Kidney (tissue), 14 donors: Measurements from ENCODE around the gene EPHA6. TPM values are rescaled to one million over a fixed set of nuclear protein-coding genes. Genes with fewer than 3 reads are reported as not detected.

ENCODE experiments used
- DNase-seq, 5 donors: peaks; one replicate each; pipeline ENCODE4 v3.0.0-alpha.2; 2013 to 2020
- FAIRE-seq: peaks from 2 replicates; lab custom pipeline; 2012; peaks lifted over from hg19 to GRCh38; lab: Jason Lieb, UNC
- H3K27ac ChIP-seq, 2 donors: one replicate each; pipeline ENCODE4 v1.7.0; 2013; ENCODE audit warnings: low read depth in 2 of 2, low read length in 2 of 2, inconsistent platforms in 1 of 2
- H3K27me3 ChIP-seq: one replicate; pipeline ENCODE4 v1.7.1; 2013; ENCODE audit warnings: low read length, inconsistent platforms; ENCODE audit not compliant: control insufficient read depth, insufficient read depth
- H3K36me3 ChIP-seq, 3 donors: one replicate each; pipeline versions ENCODE4 v1.7.0 to v1.7.1; 2013; ENCODE audit warnings: low read length in 3 of 3, control low read depth in 1 of 3, inconsistent platforms in 1 of 3; ENCODE audit not compliant: insufficient read depth in 3 of 3, control insufficient read depth in 2 of 3
- H3K4me1 ChIP-seq, 3 donors: one replicate each; pipeline versions ENCODE4 v1.7.0 to v1.7.1; 2013; ENCODE audit warnings: low read length in 3 of 3, inconsistent platforms in 1 of 3, low read depth in 1 of 3; ENCODE audit not compliant: control insufficient read depth in 2 of 3, insufficient read depth in 2 of 3
- H3K4me3 ChIP-seq, 3 donors: one replicate each; pipeline versions ENCODE4 v1.7.0 to v1.8.1; 2013; ENCODE audit warnings: low read length in 3 of 3, control low read depth in 1 of 3, inconsistent platforms in 1 of 3
- H3K9ac ChIP-seq, 3 donors: one replicate each; pipeline versions ENCODE4 v1.7.0 to v1.7.1; 2013; ENCODE audit warnings: low read length in 3 of 3, control low read depth in 1 of 3, inconsistent platforms in 1 of 3
- H3K9me3 ChIP-seq, 3 donors: one replicate each; pipeline versions ENCODE4 v1.7.0 to v1.7.1; 2013; ENCODE audit warnings: low read length in 3 of 3, control low read depth in 1 of 3, inconsistent platforms in 1 of 3; ENCODE audit not compliant: control insufficient read depth in 2 of 3, insufficient read depth in 1 of 3
- CTCF ChIP-seq: IDR thresholded peaks from 3 replicates; pipeline ENCODE4 v1.5.1; 2012; ENCODE audit warnings: mild to moderate bottlenecking, moderate library complexity, borderline replicate concordance; ENCODE audit not compliant: insufficient read depth; ENCODE audit errors: extremely low read depth
- intact Hi-C: fragments of 100-400 bp; cut with DNase I; formaldehyde crosslinking; loops from one replicate; pipeline ENCODE4 v1.11.1; 2022
- polyA plus RNA-seq: library from polyadenylated mRNA; stranded (reverse); fragments of 350-450 nt; fragmentation: Illumina TruSeq; extraction: RNeasy Lipid Tissue Mini Kit (QIAGEN cat#74804); gene quantifications from one replicate; pipeline ENCODE4 v1.2.3, GENCODE V29; 2014; ENCODE audit warnings: low read depth, low replicate concordance; ENCODE audit not compliant: insufficient read depth
- total RNA-seq: library from RNA; stranded (reverse); fragmentation: NEBNext Ultra II Directional; extraction: Animal tissue kit (Norgen Biotek cat#: 25700); gene quantifications from one replicate; pipeline ENCODE4 v1.2.1, GENCODE V29; 2021
- donor health status: control.
- donor health status: control.
- donor health status: control.
- donor health status: control.
- donor health status: control.
- donor health status: DM: yes; HTN: yes; CAD: no.
- donor health status: Normal renal cell carcinoma (clear cell type).

Gene EPHA6
- total and polyA plus RNA-seq, 2 donors from 2014 or later = 0.66 TPM; not detected in 1

- no peak for TF ChIP-seq CTCF
- Histone ChIP-seq H3K27me3 (no peaks in the 10 kb centered on the region), H3K36me3 (no peaks in the 10 kb centered on the region), H3K4me3 (no peak overlapping the region), H3K27ac (no peak overlapping the region), H3K9me3 (peaks cover 0 to under 1% (median 0%) of the 10 kb centered on the region in 3 donors), H3K4me1 (no peaks in the 10 kb centered on the region), H3K9ac (no peak overlapping the region)
- intact Hi-C loops = no loop called here
- FAIRE-seq (no peak), DNase-seq (no peak)
These were observed 252.1 kb downstream of the EPHA6 start for GRCh38 chr3:97066531-97066930.

GRCh38 chr3:97070302-97070701 is 255.9 kb downstream of the EPHA6 start:
- DNase-seq (peak in 1 of 5 donors; percentile 4), FAIRE-seq (no peak)
- Histone ChIP-seq H3K36me3 (no peaks in the 10 kb centered on the region), H3K27ac (no peak overlapping the region), H3K9me3 (no peaks in the 10 kb centered on the region), H3K9ac (no peak overlapping the region), H3K27me3 (no peaks in the 10 kb centered on the region), H3K4me3 (no peak overlapping the region), H3K4me1 (no peaks in the 10 kb centered on the region)
- intact Hi-C loops = no loop called here
- no peak for TF ChIP-seq CTCF

GRCh38 chr3:97074546-97074945 is 260.2 kb downstream of the EPHA6 start:
- intact Hi-C loops = no loop called here
- Histone ChIP-seq H3K4me1 (no peaks in the 10 kb centered on the region), H3K27me3 (no peaks in the 10 kb centered on the region), H3K4me3 (no peak overlapping the region), H3K36me3 (no peaks in the 10 kb centered on the region), H3K27ac (no peak overlapping the region), H3K9ac (no peak overlapping the region), H3K9me3 (no peaks in the 10 kb centered on the region)
- DNase-seq (no peak), FAIRE-seq (no peak)
- no peak for TF ChIP-seq CTCF

GRCh38 chr3:97076673-97077072 is 262.3 kb downstream of the EPHA6 start:
- TF ChIP-seq CTCF = no peak
- intact Hi-C loops = no loop called here
- Histone ChIP-seq H3K36me3 (no peaks in the 10 kb centered on the region), H3K4me1 (no peaks in the 10 kb centered on the region), H3K9me3 (no peaks in the 10 kb centered on the region), H3K4me3 (no peak overlapping the region), H3K27me3 (no peaks in the 10 kb centered on the region), H3K27ac (no peak overlapping the region), H3K9ac (no peak overlapping the region)
- DNase-seq = no peak
- no peak for FAIRE-seq
